Hepatocyte (in vitro differentiated cells): ENCODE measurements around the gene ZFHX3. TPM values are rescaled to one million over a fixed set of nuclear protein-coding genes. Genes with fewer than 3 reads are reported as not detected.

Source experiments
- DNase-seq: peaks from one replicate; pipeline ENCODE4 v3.0.0-alpha.2; 2016; ENCODE audit warnings: low spot score
- H2AFZ ChIP-seq: fragments of 200-600 bp; sonication (generic); 2 replicates; pipeline ENCODE4 v1.6.0; 2016; ENCODE audit warnings: antibody characterized with exemption, mild to moderate bottlenecking
- H3K27ac ChIP-seq: fragments of 200-600 bp; sonication (generic); 2 replicates; pipeline ENCODE4 v1.5.1; 2016; ENCODE audit warnings: mild to moderate bottlenecking
- H3K27me3 ChIP-seq: fragments of 200-600 bp; sonication (generic); 2 replicates; pipeline ENCODE4 v1.6.1; 2016
- H3K36me3 ChIP-seq: fragments of 200-600 bp; sonication (generic); replicated peaks from 2 replicates; pipeline ENCODE4 v1.5.1; 2016; ENCODE audit warnings: low read depth; ENCODE audit not compliant: insufficient read depth
- H3K4me1 ChIP-seq: fragments of 200-600 bp; sonication (generic); 2 replicates; pipeline ENCODE4 v1.5.1; 2016; ENCODE audit warnings: mild to moderate bottlenecking, moderate library complexity; ENCODE audit not compliant: insufficient read depth
- H3K4me2 ChIP-seq: fragments of 200-600 bp; sonication (generic); 2 replicates; pipeline ENCODE4 v1.6.0; 2016
- H3K4me3 ChIP-seq: fragments of 200-600 bp; sonication (generic); 2 replicates; pipeline ENCODE4 v1.5.1; 2016; ENCODE audit warnings: mild to moderate bottlenecking
- H3K79me2 ChIP-seq: fragments of 200-600 bp; sonication (generic); 2 replicates; pipeline ENCODE4 v1.6.0; 2017; ENCODE audit warnings: mild to moderate bottlenecking
- H3K9me2 ChIP-seq: fragments of 200-600 bp; sonication (generic); replicated peaks from 2 replicates; pipeline ENCODE4 v1.6.0; 2017; ENCODE audit warnings: mild to moderate bottlenecking; ENCODE audit not compliant: insufficient read depth
- H3K9me3 ChIP-seq: fragments of 200-600 bp; sonication (generic); 2 replicates; pipeline ENCODE4 v1.5.1; 2016; ENCODE audit warnings: low read depth, mild to moderate bottlenecking
- H4K20me1 ChIP-seq: fragments of 200-600 bp; sonication (generic); 2 replicates; pipeline ENCODE4 v1.6.0; 2016; ENCODE audit warnings: mild to moderate bottlenecking; ENCODE audit not compliant: insufficient read depth, poor library complexity, severe bottlenecking
- CTCF ChIP-seq: fragments of 200-600 bp; sonication (generic); IDR thresholded peaks from 2 replicates; pipeline ENCODE4 v1.5.1; 2016; ENCODE audit warnings: antibody characterized with exemption, mild to moderate bottlenecking; ENCODE audit not compliant: poor library complexity
- EZH2 ChIP-seq: fragments of 200-600 bp; sonication (generic); IDR thresholded peaks from 2 replicates; pipeline ENCODE4 v1.6.1; 2016; ENCODE audit warnings: antibody characterized with exemption, mild to moderate bottlenecking, borderline replicate concordance
- EZH2phosphoT487 ChIP-seq: fragments of 200-600 bp; sonication (generic); IDR thresholded peaks from one replicate; pipeline ENCODE4 v1.6.1; 2018; ENCODE audit warnings: antibody characterized with exemption, mild to moderate bottlenecking, low read depth, moderate library complexity; ENCODE audit not compliant: unreplicated experiment, severe bottlenecking
- WGBS: methylation state at CpG from one replicate; pipeline ENCODE4 v1.1.6; 2016; ENCODE audit warnings: low lambda C conversion rate; ENCODE audit errors: missing lambda C conversion rate; 5-methylcytosine and 5-hydroxymethylcytosine counted together
- polyA plus RNA-seq: library from polyadenylated mRNA; unstranded; fragments of >200 nt; fragmentation: Nextera tagmentation; extraction: Ambion mirVana; gene quantifications from 2 replicates; pipeline ENCODE4 v1.2.1, GENCODE V29; 2016
- total RNA-seq: library from RNA; depleted of rRNA; stranded (reverse); fragments of >200 nt; gene quantifications from 2 replicates; pipeline ENCODE4 v1.2.3, GENCODE V29; 2014

Gene ZFHX3
- total and polyA plus RNA-seq, 2 experiments from 2014 or later: 6.4 to 11.6 TPM

DNA sequence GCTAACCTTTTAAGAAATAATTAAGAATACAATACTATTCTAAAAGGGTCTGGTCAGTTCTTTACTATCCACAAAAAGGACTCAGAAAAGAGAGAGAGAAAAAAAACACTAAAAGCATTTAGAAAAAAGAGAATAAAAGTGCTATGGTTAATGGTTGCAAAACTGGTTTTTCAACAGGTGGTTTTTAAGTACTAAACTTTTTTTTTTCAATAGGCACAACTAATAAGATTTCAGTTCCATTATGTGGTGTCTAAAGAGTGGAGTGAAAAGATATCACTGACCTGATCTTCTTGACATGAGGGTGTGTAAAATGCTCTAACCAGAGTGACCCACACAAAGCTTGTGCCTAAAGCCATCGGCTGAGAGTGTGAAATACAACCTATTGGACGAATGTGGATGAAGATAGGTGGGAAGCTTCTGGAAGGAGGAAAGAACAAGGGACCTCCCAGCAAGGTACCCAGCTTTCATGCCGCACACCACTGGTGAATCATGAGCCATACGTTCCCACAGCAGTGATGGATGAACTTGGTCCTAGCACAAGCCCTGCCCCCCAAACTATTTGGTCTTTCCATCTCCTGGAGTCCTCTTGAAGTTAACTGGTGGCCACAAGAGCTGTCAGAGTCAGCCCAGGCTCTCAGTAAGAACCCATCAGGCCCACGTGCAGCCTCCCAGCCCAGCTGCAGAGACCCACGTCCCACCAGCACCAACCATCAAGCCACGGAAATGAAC lies 103.0 kb downstream of the ZFHX3 start:
- TF ChIP-seq EZH2 (no peak), CTCF (no peak), EZH2phosphoT487 (no peak)
- Histone ChIP-seq H3K79me2 (peaks cover 89% of the 10 kb centered on the region), H3K36me3 (no peaks in the 10 kb centered on the region), H3K27me3 (no peaks in the 10 kb centered on the region), H3K4me3 (no peak overlapping the region), H3K9me2 (no peaks in the 10 kb centered on the region), H3K4me2 (no peak overlapping the region), H2AFZ (no peak overlapping the region), H3K4me1 (peaks cover 17% of the 10 kb centered on the region), H3K9me3 (no peaks in the 10 kb centered on the region), H3K27ac (no peak overlapping the region), H4K20me1 (no peaks in the 10 kb centered on the region)
- 86% methylated on average over 7 of the region's 7 CpGs for WGBS
- no peak for DNase-seq

DNA sequence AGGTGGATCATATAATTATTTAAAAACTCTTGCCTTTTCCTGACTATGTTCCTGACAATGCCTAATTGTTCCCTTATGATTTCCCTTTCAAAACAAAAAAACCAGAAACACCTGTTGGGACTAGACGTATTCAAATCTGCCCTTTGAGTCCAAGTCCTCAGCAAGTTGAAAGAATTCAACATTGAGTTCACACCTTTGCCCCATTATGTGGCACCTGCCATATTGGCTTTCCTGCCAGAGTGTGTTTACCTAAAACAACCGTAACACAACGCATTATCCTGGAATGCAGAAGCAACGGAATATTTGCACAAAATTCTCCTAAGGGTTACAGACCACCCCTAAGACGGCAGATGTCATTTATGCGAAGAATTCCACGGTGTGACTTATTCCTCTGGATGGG lies 105.9 kb downstream of the ZFHX3 start:
- Histone ChIP-seq H3K27me3 (no peaks in the 10 kb centered on the region), H4K20me1 (no peaks in the 10 kb centered on the region), H3K9me3 (no peaks in the 10 kb centered on the region), H2AFZ (no peak overlapping the region), H3K79me2 (peaks cover 94% of the 10 kb centered on the region), H3K4me1 (peaks cover 11% of the 10 kb centered on the region), H3K4me2 (no peak overlapping the region), H3K36me3 (no peaks in the 10 kb centered on the region), H3K27ac (no peak overlapping the region), H3K9me2 (no peaks in the 10 kb centered on the region), H3K4me3 (no peak overlapping the region)
- no peak for DNase-seq
- WGBS: 71% methylated on average over 7 of the region's 7 CpGs
- TF ChIP-seq EZH2: no peak
- TF ChIP-seq CTCF: no peak
- TF ChIP-seq EZH2phosphoT487: no peak

DNA sequence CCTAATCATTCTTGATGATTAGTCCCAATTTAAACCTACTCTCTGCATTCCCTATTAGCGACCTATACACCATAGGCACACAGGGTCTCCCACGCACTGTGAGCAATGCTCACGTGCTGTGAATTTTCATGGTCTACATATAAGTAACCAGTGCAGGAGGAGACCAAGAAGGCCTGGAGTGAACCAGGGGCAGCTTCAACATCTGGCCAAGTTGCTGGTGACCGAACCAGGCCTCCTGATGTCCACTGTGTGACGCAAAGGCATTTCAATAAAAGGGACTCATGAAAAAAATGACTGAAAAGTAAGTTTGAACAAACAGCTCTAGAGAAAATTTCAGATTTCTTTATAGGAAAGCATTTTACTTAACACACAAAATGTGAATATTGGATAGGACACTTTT lies 107.0 kb downstream of the ZFHX3 start:
- TF ChIP-seq EZH2phosphoT487 (no peak), CTCF (no peak), EZH2 (no peak)
- no peak overlapping the region for H3K27ac ChIP-seq
- H3K4me1 ChIP-seq: peaks cover 17% of the 10 kb centered on the region
- no peaks in the 10 kb centered on the region for H3K27me3 ChIP-seq
- H3K4me2 ChIP-seq: no peak overlapping the region
- H3K9me2 ChIP-seq: no peaks in the 10 kb centered on the region
- no peaks in the 10 kb centered on the region for H4K20me1 ChIP-seq
- H3K4me3 ChIP-seq: no peak overlapping the region
- DNase-seq: no peak
- WGBS: 89% methylated on average over 5 of the region's 5 CpGs
- H3K36me3 ChIP-seq: no peaks in the 10 kb centered on the region
- H2AFZ ChIP-seq: no peak overlapping the region
- H3K79me2 ChIP-seq: peaks cover 94% of the 10 kb centered on the region
- no peaks in the 10 kb centered on the region for H3K9me3 ChIP-seq
